Neural progenitor cell (in vitro differentiated cells): Measurements from ENCODE around the gene CELF4. TPM values are rescaled to one million over a fixed set of nuclear protein-coding genes. Genes with fewer than 3 reads are reported as not detected.

Experiments
- DNase-seq: peaks from one replicate; pipeline ENCODE4 v3.0.0-alpha.2; 2016; ENCODE audit warnings: low spot score
- H2AFZ ChIP-seq: fragments of 200-600 bp; sonication (generic); replicated peaks from 2 replicates; pipeline ENCODE4 v1.6.1; 2016; ENCODE audit warnings: antibody characterized with exemption
- H3F3A ChIP-seq: fragments of 200-600 bp; sonication (generic); 2 replicates; pipeline ENCODE4 v1.6.1; 2016; ENCODE audit warnings: antibody characterized with exemption, low read depth
- H3K27ac ChIP-seq: fragments of 200-600 bp; sonication (generic); 2 replicates; pipeline ENCODE4 v1.5.1; 2016; ENCODE audit warnings: mild to moderate bottlenecking
- H3K27me3 ChIP-seq: fragments of 200-600 bp; sonication (generic); 2 replicates; pipeline ENCODE4 v1.6.1; 2016; ENCODE audit warnings: mild to moderate bottlenecking, moderate library complexity
- H3K36me3 ChIP-seq: fragments of 200-600 bp; sonication (generic); 2 replicates; pipeline ENCODE4 v1.5.1; 2016
- H3K4me1 ChIP-seq: fragments of 200-600 bp; sonication (generic); 2 replicates; pipeline ENCODE4 v1.6.1; 2016; ENCODE audit warnings: mixed run types
- H3K4me2 ChIP-seq: fragments of 200-600 bp; sonication (generic); 2 replicates; pipeline ENCODE4 v1.6.1; 2016
- H3K4me3 ChIP-seq: fragments of 200-600 bp; sonication (generic); 2 replicates; pipeline ENCODE4 v1.5.1; 2016
- H3K79me2 ChIP-seq: fragments of 200-600 bp; sonication (generic); 2 replicates; pipeline ENCODE4 v1.6.1; 2016; ENCODE audit warnings: low read depth
- H3K9ac ChIP-seq: fragments of 200-600 bp; sonication (generic); 2 replicates; pipeline ENCODE4 v1.6.1; 2016
- H3K9me3 ChIP-seq: fragments of 200-600 bp; sonication (generic); 2 replicates; pipeline ENCODE4 v1.5.1; 2016; ENCODE audit warnings: low read depth
- H4K20me1 ChIP-seq: fragments of 200-600 bp; sonication (generic); 2 replicates; pipeline ENCODE4 v1.6.1; 2016; ENCODE audit warnings: low read depth
- H3K27ac Mint-ChIP-seq: 3 replicates; pipeline ENCODE4 v1.8.0; 2021; ENCODE audit warnings: mixed read lengths
- H3K27me3 Mint-ChIP-seq: 2 replicates; pipeline ENCODE4 v1.8.0; 2022; ENCODE audit warnings: low read depth, mild to moderate bottlenecking, inconsistent platforms, moderate library complexity, mixed read lengths; ENCODE audit not compliant: insufficient read depth
- H3K36me3 Mint-ChIP-seq: 3 replicates; pipeline ENCODE4 v1.8.0; 2021; ENCODE audit warnings: mixed read lengths
- H3K4me1 Mint-ChIP-seq: 3 replicates; pipeline ENCODE4 v1.8.0; 2021; ENCODE audit warnings: mixed read lengths
- H3K4me3 Mint-ChIP-seq: 3 replicates; pipeline ENCODE4 v1.8.0; 2021; ENCODE audit warnings: mild to moderate bottlenecking, moderate library complexity, mixed read lengths
- H3K9me3 Mint-ChIP-seq: 3 replicates; pipeline ENCODE4 v1.8.0; 2020; ENCODE audit warnings: mixed read lengths
- EZH2 ChIP-seq: fragments of 200-600 bp; sonication (generic); IDR thresholded peaks from 2 replicates; pipeline ENCODE4 v1.6.1; 2017; ENCODE audit warnings: antibody characterized with exemption, mild to moderate bottlenecking, moderate library complexity
- EZH2phosphoT487 ChIP-seq: fragments of 200-600 bp; sonication (generic); IDR thresholded peaks from 2 replicates; pipeline ENCODE4 v1.6.1; 2017; ENCODE audit warnings: antibody characterized with exemption
- total RNA-seq: library from RNA; depleted of rRNA; stranded (reverse); fragments of >200 nt; gene quantifications from 2 replicates; pipeline ENCODE4 v1.2.3, GENCODE V29; 2015; ENCODE audit warnings: low replicate concordance
- TF ChIP-seq, protein P1 (sequence below): fragments of 200-600 bp; sonication (generic); IDR thresholded peaks from 2 replicates; pipeline ENCODE4 v1.5.1; 2017; ENCODE audit warnings: antibody characterized with exemption, mild to moderate bottlenecking

The CELF4 gene
- total RNA-seq, 1 donor from 2014 or later = 1.8 TPM

- Histone ChIP-seq H3K4me2 (no peak overlapping the region), H3K9me3 (no peaks in the 10 kb centered on the region), H3K27me3 (no peaks in the 10 kb centered on the region), H3K79me2 (no peaks in the 10 kb centered on the region), H3K27ac (no peak overlapping the region), H3K4me1 (peaks cover 14% of the 10 kb centered on the region), H3F3A (no peaks in the 10 kb centered on the region), H2AFZ (no peak overlapping the region), H3K36me3 (no peaks in the 10 kb centered on the region), H4K20me1 (no peaks in the 10 kb centered on the region), H3K9ac (no peak overlapping the region), H3K4me3 (no peak overlapping the region)
- Mint-ChIP-seq H3K9me3 (no peaks in the 10 kb centered on the region), H3K36me3 (no peaks in the 10 kb centered on the region), H3K27ac (no peak overlapping the region), H3K4me1 (no peaks in the 10 kb centered on the region), H3K4me3 (peak overlapping the region; percentile 17), H3K27me3 (peaks cover 9% of the 10 kb centered on the region)
- TF ChIP-seq EZH2 = no peak
- no peak for TF ChIP-seq EZH2phosphoT487
- TF ChIP-seq, protein P1, sequence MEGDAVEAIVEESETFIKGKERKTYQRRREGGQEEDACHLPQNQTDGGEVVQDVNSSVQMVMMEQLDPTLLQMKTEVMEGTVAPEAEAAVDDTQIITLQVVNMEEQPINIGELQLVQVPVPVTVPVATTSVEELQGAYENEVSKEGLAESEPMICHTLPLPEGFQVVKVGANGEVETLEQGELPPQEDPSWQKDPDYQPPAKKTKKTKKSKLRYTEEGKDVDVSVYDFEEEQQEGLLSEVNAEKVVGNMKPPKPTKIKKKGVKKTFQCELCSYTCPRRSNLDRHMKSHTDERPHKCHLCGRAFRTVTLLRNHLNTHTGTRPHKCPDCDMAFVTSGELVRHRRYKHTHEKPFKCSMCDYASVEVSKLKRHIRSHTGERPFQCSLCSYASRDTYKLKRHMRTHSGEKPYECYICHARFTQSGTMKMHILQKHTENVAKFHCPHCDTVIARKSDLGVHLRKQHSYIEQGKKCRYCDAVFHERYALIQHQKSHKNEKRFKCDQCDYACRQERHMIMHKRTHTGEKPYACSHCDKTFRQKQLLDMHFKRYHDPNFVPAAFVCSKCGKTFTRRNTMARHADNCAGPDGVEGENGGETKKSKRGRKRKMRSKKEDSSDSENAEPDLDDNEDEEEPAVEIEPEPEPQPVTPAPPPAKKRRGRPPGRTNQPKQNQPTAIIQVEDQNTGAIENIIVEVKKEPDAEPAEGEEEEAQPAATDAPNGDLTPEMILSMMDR = no peak
- no peak for DNase-seq
Measured at GRCh38 chr18:37584217-37584616, 18.6 kb upstream of the CELF4 start.

GRCh38 chr18:37582261-37582660, 16.7 kb upstream of the CELF4 start:
- H3K36me3 ChIP-seq = no peaks in the 10 kb centered on the region
- peaks cover 30% of the 10 kb centered on the region for H3K4me1 ChIP-seq
- TF ChIP-seq EZH2phosphoT487 (no peak), EZH2 (no peak)
- TF ChIP-seq, protein P1 = no peak
- no peak overlapping the region for H3K9ac ChIP-seq
- no peak overlapping the region for H3K27ac ChIP-seq
- no peaks in the 10 kb centered on the region for H3K27me3 ChIP-seq
- no peaks in the 10 kb centered on the region for H3K9me3 ChIP-seq
- H3K36me3 Mint-ChIP-seq = no peaks in the 10 kb centered on the region
- no peaks in the 10 kb centered on the region for H4K20me1 ChIP-seq
- no peak overlapping the region for H2AFZ ChIP-seq
- H3K9me3 Mint-ChIP-seq = no peaks in the 10 kb centered on the region
- H3K4me2 ChIP-seq = no peak overlapping the region
- no peak overlapping the region for H3K4me3 ChIP-seq
- H3F3A ChIP-seq = peaks cover 4% of the 10 kb centered on the region
- DNase-seq = no peak
- no peak overlapping the region for H3K27ac Mint-ChIP-seq
- H3K79me2 ChIP-seq = no peaks in the 10 kb centered on the region
- peaks cover 11% of the 10 kb centered on the region for H3K4me1 Mint-ChIP-seq
- H3K27me3 Mint-ChIP-seq = peaks cover 12% of the 10 kb centered on the region
- H3K4me3 Mint-ChIP-seq = no peak overlapping the region

DNA sequence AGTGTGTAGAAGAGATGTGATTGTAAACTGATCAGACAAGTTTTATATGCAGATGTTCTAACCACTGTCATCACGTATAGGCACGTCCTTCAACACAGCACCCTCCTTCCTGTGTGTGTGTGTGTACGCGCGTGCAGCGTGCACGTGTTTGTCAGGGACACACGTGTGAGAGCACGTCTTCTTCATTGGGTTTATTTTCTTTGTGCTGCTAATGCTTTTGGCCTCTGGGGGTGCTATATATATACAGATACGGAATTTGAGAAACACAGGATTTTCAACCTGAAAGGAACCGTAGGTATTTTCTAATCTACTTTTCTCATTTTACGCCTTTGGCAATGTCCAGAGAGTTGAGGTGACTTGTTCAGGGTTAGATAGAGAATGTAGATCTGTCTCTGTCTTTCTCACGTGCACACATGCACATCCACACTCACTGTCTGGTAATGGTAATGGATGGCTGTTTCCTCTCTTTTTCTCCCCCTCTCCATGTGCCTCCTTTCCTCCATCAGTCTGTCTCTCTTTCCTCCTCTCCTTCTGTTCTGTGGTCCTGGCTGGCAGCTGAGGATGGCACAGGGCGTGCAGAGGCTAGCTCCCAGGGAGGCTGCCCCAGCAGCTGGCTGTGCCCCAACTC, 13.4 kb upstream of the CELF4 start:
- Histone ChIP-seq H3K9ac (no peak overlapping the region), H3K27ac (no peak overlapping the region), H3K36me3 (no peaks in the 10 kb centered on the region), H3K27me3 (no peaks in the 10 kb centered on the region), H3K9me3 (no peaks in the 10 kb centered on the region), H2AFZ (peak overlapping the region; percentile 4), H3F3A (peaks cover 4% of the 10 kb centered on the region), H3K4me2 (no peak overlapping the region), H3K79me2 (no peaks in the 10 kb centered on the region), H4K20me1 (no peaks in the 10 kb centered on the region), H3K4me3 (no peak overlapping the region), H3K4me1 (peaks cover 26% of the 10 kb centered on the region)
- Mint-ChIP-seq H3K9me3 (no peaks in the 10 kb centered on the region), H3K27me3 (peaks cover 14% of the 10 kb centered on the region), H3K4me1 (peaks cover 22% of the 10 kb centered on the region), H3K4me3 (no peak overlapping the region), H3K36me3 (no peaks in the 10 kb centered on the region), H3K27ac (no peak overlapping the region)
- TF ChIP-seq EZH2 (no peak), EZH2phosphoT487 (no peak)
- TF ChIP-seq, protein P1 = peak; percentile 69
- peak; percentile 19 for DNase-seq
